Activated B cell treated with CpG ODN at 0.5 μM for 24 hours (primary cell): ENCODE measurements around the gene ZNF484. TPM values are rescaled to one million over a fixed set of nuclear protein-coding genes. Genes with fewer than 3 reads are reported as not detected.
"Not testable (repeated sequence)": the region's sequence is repeated elsewhere in the genome, so short reads cannot be mapped to it uniquely, and the experiment has no call there.

Experiments used
- ATAC-seq: fragments of 200-7000 bp; cut with Tn5 transposase; one replicate; pipeline ENCODE4 v1.10.0; 2021; ENCODE audit warnings: low read depth, mild to moderate bottlenecking, moderate library complexity
- CTCF ChIA-PET: fragments of 350-600 bp; sonication (Branson Sonifier 250); formaldehyde crosslinking; loops from one replicate; lab custom pipeline; 2021; ENCODE audit warnings: antibody characterized with exemption; lab: Charles Lee
- POLR2A ChIA-PET: fragments of 350-600 bp; sonication (Branson Sonifier 250); formaldehyde crosslinking; loops from one replicate; lab custom pipeline; 2021; ENCODE audit warnings: antibody characterized with exemption; lab: Charles Lee
- DNase-seq: peaks from one replicate; pipeline ENCODE4 v3.0.0; 2022
- H3K27ac Mint-ChIP-seq: one replicate; pipeline ENCODE4 v1.8.0; 2020; ENCODE audit warnings: mixed read lengths
- H3K27me3 Mint-ChIP-seq: one replicate; pipeline ENCODE4 v1.8.0; 2021; ENCODE audit warnings: mixed read lengths
- H3K36me3 Mint-ChIP-seq: one replicate; pipeline ENCODE4 v1.8.0; 2021; ENCODE audit warnings: low read depth, mixed read lengths
- H3K4me1 Mint-ChIP-seq: one replicate; pipeline ENCODE4 v1.8.0; 2021; ENCODE audit warnings: mixed read lengths
- H3K4me3 Mint-ChIP-seq: one replicate; pipeline ENCODE4 v1.8.0; 2020; ENCODE audit warnings: mild to moderate bottlenecking, mixed read lengths
- H3K9me3 Mint-ChIP-seq: one replicate; pipeline ENCODE4 v1.8.0; 2020; ENCODE audit warnings: mixed read lengths
- CTCF ChIP-seq: fragments of 200-600 bp; IDR thresholded peaks from one replicate; pipeline ENCODE4 v1.8.0; 2022; ENCODE audit warnings: antibody characterized with exemption, mild to moderate bottlenecking
- intact Hi-C: fragments of 100-400 bp; cut with micrococcal nuclease; formaldehyde crosslinking; loops from one replicate; pipeline ENCODE4 v1.15.1; 2024
- total RNA-seq: library from RNA; stranded (reverse); gene quantifications from 2 replicates; pipeline ENCODE4 v1.2.3, GENCODE V29; 2022

The ZNF484 gene
- total RNA-seq, 1 donor from 2014 or later, result 14.0 TPM

DNA sequence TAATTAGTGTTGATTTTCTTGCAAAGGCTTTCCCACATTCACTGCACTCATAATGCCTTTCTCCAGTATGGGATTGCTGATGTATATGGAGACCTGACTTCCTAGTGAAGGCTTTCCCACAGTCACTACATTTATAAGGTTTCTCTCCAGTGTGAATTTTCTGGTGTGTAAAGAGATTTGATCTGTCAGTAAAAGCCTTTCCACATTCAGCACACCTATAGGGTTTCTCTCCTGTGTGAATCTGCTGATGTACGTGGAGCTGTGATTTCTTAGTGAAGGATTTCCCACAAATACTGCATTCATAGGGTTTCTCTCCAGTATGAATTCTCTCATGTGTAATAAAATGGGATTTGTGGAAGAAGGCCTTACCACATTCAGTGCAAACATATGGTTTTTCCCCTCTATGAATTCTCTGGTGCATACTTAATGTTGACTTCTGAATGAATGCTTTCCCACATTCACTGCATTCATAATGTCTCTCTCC, 31.1 kb downstream of the ZNF484 start:
- Mint-ChIP-seq H3K36me3 (peaks cover 78% of the 10 kb centered on the region), H3K27ac (no peak overlapping the region), H3K4me3 (no peak overlapping the region), H3K4me1 (no peaks in the 10 kb centered on the region), H3K27me3 (no peaks in the 10 kb centered on the region), H3K9me3 (peaks cover 38% of the 10 kb centered on the region)
- intact Hi-C loops, result no loop called here
- no peak for DNase-seq
- CTCF ChIA-PET, result no interaction called here
- no peak for TF ChIP-seq CTCF
- ATAC-seq, result no peak
- POLR2A ChIA-PET, result no interaction called here

GRCh38 chr9:92838411-92838810, 39.4 kb downstream of the ZNF484 start:
- POLR2A ChIA-PET, H3K4me3 Mint-ChIP-seq: not testable (repeated sequence)
- peaks cover 27% of the 10 kb centered on the region for H3K9me3 Mint-ChIP-seq

DNA sequence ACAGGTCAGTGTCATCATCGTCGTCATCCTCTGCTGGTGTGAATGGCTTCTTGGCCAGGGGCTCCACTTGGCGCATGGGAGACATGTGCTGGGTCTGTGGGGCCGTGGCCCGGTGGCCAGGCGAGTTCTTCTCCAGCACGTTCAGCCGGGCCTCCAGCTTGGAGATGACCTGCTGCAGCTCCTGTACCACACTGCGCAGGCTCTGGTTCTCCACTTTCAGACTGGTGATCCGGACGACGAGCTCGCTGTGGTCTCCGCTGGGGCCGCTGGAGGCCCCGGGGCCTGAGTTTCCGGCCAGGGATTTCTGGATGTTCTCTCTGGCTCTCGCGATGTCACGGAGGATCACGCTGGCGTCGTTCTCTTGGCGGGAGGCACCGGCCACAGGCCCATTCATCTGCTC, 40.6 kb downstream of the ZNF484 start:
- no peak for ATAC-seq
- ChIA-PET POLR2A (interaction anchor here (0.8 kb wide), 1 partner anchor 12 kb away, joined by 3 read pairs; no protein-coding TSS in a partner anchor), CTCF (no interaction called here)
- intact Hi-C loops, result no loop called here
- Mint-ChIP-seq H3K36me3 (peaks cover 13% of the 10 kb centered on the region), H3K9me3 (peaks cover 29% of the 10 kb centered on the region), H3K27ac (no peak overlapping the region), H3K4me1 (no peaks in the 10 kb centered on the region), H3K27me3 (no peaks in the 10 kb centered on the region), H3K4me3 (no peak overlapping the region)
- no peak for DNase-seq
- no peak for TF ChIP-seq CTCF

More at GRCh38 chr9:92838411-92838810, 39.4 kb downstream of the ZNF484 start:
- intact Hi-C loops, ATAC-seq, H3K27ac Mint-ChIP-seq, DNase-seq, CTCF ChIA-PET, H3K4me1 Mint-ChIP-seq, H3K27me3 Mint-ChIP-seq: not testable (repeated sequence)
- peaks cover 17% of the 10 kb centered on the region for H3K36me3 Mint-ChIP-seq

DNA sequence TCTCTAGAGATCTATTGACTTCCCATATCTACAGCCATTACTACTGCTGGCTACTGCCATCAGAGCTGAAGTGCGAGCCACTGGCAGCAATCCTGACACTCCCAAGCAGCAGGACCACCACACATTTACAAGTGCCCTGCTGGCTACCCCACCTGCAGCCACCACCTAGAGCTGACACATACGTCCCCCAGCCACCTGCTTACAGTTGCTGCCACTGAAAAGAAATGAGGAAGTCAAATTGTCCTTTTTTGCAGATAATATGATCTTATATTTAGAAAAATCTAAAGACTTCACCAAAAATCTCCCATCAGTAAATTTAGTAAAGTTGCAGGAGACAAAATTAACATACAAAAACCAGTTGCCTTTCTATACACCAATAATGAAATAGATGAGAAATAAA, 48.4 kb downstream of the ZNF484 start:
- ChIA-PET POLR2A (interaction anchor here (0.6 kb wide), 1 partner anchor 19 kb away, joined by 3 read pairs; no protein-coding TSS in a partner anchor), CTCF (no interaction called here)
- H3K4me3 Mint-ChIP-seq, result no peak overlapping the region
- H3K4me1 Mint-ChIP-seq, result no peaks in the 10 kb centered on the region
- intact Hi-C loops, result no loop called here
- no peak for TF ChIP-seq CTCF
- H3K27me3 Mint-ChIP-seq, result peaks cover 10% of the 10 kb centered on the region
- peaks cover 2% of the 10 kb centered on the region for H3K36me3 Mint-ChIP-seq
- ATAC-seq (no peak), DNase-seq (no peak)
- no peak overlapping the region for H3K27ac Mint-ChIP-seq
- peaks cover 15% of the 10 kb centered on the region for H3K9me3 Mint-ChIP-seq

DNA sequence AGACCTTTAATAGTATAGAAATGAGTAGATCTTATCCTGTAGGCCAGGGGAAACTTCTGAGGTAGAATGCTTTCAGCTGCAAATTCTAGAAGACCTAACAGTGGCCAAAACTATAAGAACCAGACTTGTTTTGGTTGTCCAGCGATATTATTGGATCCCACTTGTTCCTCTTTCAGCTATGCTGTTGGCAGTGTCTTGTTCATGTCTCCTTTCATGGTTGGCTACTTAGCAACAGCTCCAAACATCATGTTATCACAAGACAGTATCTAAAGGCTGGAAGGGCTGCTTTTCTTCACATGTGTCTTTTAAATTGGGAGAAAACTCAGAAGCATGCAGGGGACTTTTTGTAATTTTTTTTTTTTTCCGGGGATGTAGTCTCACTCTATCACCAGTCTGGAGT, 52.8 kb downstream of the ZNF484 start:
- H3K36me3 Mint-ChIP-seq, H3K4me3 Mint-ChIP-seq, intact Hi-C loops, CTCF ChIA-PET, H3K27ac Mint-ChIP-seq, H3K4me1 Mint-ChIP-seq, DNase-seq, ATAC-seq, H3K9me3 Mint-ChIP-seq: not testable (repeated sequence)
- peaks cover 16% of the 10 kb centered on the region for H3K27me3 Mint-ChIP-seq
- POLR2A ChIA-PET, result interaction anchor here (0.7 kb wide), 1 partner anchor 12 kb away, joined by 3 read pairs; no protein-coding TSS in a partner anchor

GRCh38 chr9:92820964-92821363, 56.9 kb downstream of the ZNF484 start:
- Mint-ChIP-seq H3K27ac (no peak overlapping the region), H3K4me1 (no peaks in the 10 kb centered on the region), H3K4me3 (no peak overlapping the region), H3K36me3 (no peaks in the 10 kb centered on the region), H3K9me3 (no peaks in the 10 kb centered on the region), H3K27me3 (peaks cover 24% of the 10 kb centered on the region)
- DNase-seq (no peak), ATAC-seq (no peak)
- no peak for TF ChIP-seq CTCF
- POLR2A ChIA-PET, result no interaction called here
- CTCF ChIA-PET, result interaction anchor here (1.1 kb wide), 1 partner anchor 30 kb away, joined by 3 read pairs; no protein-coding TSS in a partner anchor
- intact Hi-C loops, result no loop called here

- DNase-seq, H3K27ac Mint-ChIP-seq, ATAC-seq, H3K36me3 Mint-ChIP-seq, H3K4me3 Mint-ChIP-seq, intact Hi-C loops, H3K4me1 Mint-ChIP-seq, POLR2A ChIA-PET, H3K9me3 Mint-ChIP-seq, CTCF ChIA-PET: not testable (repeated sequence)
- peaks cover 23% of the 10 kb centered on the region for H3K27me3 Mint-ChIP-seq
These were observed 57.9 kb downstream of the ZNF484 start for GRCh38 chr9:92819898-92820297.

DNA sequence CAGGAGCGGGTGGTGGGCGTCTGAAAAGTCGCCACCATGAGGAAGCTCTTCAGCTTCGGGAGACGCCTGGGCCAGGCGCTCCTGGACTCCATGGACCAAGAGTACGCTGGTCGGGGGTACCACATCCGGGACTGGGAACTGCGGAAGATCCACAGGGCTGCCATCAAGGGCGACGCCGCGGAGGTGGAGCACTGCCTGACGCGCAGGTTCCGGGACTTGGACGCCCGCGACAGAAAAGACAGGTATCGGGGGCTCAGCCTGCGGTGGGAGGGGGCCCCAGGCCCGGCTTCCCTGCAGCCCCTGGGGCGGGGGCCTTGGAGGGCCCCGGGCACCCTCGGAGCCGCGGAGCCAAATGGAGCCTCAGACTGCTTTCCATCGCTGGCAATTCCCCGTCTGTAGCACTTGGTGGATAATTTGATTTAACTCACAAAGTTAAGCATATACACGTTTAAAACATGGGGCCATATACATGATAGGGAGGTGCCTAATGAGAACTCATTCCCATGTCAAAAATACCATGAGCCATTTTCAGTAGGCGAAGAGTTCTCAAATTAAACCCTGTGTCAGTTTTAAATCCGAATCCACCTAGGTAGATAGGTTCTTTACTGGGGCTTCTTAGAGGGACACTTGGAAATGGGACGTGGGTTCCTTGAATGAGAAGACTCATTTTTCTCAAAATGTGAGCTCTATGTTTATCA, 68.1 kb downstream of the ZNF484 start:
- POLR2A ChIA-PET, DNase-seq, ATAC-seq, H3K27ac Mint-ChIP-seq, H3K9me3 Mint-ChIP-seq, H3K36me3 Mint-ChIP-seq: not testable (repeated sequence)
- CTCF ChIA-PET, result interaction anchor here (0.7 to 1.5 kb wide), 3 partner anchors 10 to 93 kb away, joined by 3 to 5 read pairs (median 4); no protein-coding TSS in a partner anchor
- Mint-ChIP-seq H3K4me3 (peak overlapping the region; percentile 84), H3K4me1 (peaks cover 18% of the 10 kb centered on the region), H3K27me3 (peaks cover 45% of the 10 kb centered on the region)
- intact Hi-C loops, result loop anchor here (1.0 to 10.0 kb wide), 2 partner anchors 44 to 485 kb away; partner anchors contain the start of genes CENPP and NOL8
